LNCAP (cell line): ENCODE results near the gene ABCC4.

Experiments
- CTCF ChIP-seq: fragments of 450-650 bp; IDR thresholded peaks from 2 replicates; pipeline ENCODE4 v1.5.1; 2017; ENCODE audit warnings: mild to moderate bottlenecking

ABCC4 gene, protein sequence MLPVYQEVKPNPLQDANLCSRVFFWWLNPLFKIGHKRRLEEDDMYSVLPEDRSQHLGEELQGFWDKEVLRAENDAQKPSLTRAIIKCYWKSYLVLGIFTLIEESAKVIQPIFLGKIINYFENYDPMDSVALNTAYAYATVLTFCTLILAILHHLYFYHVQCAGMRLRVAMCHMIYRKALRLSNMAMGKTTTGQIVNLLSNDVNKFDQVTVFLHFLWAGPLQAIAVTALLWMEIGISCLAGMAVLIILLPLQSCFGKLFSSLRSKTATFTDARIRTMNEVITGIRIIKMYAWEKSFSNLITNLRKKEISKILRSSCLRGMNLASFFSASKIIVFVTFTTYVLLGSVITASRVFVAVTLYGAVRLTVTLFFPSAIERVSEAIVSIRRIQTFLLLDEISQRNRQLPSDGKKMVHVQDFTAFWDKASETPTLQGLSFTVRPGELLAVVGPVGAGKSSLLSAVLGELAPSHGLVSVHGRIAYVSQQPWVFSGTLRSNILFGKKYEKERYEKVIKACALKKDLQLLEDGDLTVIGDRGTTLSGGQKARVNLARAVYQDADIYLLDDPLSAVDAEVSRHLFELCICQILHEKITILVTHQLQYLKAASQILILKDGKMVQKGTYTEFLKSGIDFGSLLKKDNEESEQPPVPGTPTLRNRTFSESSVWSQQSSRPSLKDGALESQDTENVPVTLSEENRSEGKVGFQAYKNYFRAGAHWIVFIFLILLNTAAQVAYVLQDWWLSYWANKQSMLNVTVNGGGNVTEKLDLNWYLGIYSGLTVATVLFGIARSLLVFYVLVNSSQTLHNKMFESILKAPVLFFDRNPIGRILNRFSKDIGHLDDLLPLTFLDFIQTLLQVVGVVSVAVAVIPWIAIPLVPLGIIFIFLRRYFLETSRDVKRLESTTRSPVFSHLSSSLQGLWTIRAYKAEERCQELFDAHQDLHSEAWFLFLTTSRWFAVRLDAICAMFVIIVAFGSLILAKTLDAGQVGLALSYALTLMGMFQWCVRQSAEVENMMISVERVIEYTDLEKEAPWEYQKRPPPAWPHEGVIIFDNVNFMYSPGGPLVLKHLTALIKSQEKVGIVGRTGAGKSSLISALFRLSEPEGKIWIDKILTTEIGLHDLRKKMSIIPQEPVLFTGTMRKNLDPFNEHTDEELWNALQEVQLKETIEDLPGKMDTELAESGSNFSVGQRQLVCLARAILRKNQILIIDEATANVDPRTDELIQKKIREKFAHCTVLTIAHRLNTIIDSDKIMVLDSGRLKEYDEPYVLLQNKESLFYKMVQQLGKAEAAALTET (N-terminal part only)

DNA sequence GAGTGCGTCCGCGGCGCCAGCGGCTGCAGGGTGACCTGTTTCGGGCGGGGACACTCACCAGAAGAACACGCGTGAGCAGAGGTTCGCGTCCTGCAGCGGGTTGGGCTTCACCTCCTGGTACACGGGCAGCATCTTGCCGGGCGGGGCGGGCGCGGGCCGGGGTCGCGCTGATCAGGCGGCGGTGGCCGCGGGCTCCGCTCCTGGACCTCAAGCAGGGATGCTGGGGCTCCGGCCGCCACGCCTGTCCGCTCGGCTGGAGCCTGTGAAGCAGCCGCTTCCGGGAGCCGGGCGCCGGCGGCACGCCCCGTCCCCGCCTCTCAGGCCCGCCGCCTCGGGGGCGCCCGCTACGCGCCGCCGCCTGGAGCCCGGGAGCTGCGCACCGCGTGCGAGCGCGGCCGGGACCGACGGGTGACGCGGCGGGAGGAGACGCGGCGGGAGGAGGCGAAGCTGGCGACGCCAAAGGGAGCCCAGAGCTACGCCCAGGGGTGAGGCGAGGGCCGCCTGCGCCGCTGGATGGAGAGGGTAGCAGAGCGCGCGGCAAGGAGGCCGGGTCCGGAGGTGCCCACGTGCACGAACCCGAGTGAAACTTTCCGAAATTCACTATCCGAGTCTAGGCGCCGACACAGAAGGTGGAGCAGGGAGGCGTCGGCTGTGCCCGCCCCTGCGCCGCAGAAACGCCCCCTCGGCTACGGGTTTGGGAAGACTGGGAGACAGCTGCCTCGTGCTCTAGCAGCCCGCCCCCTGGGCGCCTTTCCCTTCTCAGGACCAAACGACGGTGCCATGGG is at the start of gene ABCC4:
Gene ABCC4 (minus strand): TSS at position 269 of the 785 bp plus-strand sequence. CDS start 137 bp downstream, at position 132.
- TF ChIP-seq CTCF: no peak

DNA sequence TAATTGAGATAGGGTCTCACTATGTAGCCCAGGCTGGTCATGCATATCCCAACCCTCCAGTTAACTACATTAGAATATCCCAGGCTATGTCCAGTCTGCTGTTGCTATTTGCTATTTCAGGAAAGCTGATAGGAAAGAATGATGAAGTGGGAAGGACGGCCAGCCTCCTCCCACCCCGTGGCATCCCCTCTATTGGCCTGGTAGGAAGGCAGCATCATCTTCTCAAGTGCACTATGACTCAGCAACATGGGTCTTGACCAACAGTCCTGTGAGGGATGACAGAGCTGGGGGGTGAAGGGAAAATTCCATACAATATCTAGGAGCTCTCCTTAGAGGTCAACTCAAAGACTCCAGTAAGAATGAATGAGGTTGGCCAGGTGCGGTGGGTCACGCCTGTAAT is 48.0 kb upstream of the ABCC4 start:
- TF ChIP-seq CTCF: no peak

DNA sequence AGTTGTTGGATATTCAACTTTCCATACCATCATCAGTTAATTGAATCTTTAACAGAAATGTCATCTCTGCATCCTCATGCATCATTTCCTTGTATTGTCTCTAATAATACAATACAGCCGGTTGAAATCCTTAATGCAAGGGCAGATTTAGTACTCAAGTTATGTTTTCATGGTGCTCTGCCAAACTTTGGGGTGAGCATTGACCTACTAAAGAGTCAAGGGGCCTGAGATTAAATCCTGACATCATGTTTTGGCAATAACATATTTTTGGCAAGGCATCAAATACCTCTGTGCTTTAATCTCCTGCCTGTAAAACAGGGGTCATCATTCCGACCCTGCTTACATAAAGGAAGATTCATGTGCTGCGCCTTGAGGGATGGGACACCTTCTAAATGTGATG is 42.7 kb upstream of the ABCC4 start:
- no peak for TF ChIP-seq CTCF

DNA sequence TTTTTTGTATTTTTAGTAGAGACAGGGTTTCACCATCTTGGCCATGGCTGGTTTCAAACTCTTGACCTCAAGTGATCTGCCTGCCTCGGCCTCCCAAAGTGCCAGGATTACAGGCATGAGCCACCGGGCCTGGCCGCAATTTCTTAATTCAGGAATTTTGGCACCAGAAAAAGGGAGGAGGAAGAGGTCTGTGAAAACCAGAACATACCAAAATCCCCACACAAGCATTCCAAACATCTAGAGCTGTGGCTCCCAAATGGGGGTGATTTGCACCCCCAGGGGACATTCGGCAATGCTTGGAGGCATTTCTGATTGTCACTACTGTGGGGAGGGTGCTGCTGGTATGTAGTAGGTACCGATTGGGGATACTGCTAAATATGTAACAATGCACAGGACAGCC is 40.2 kb upstream of the ABCC4 start:
- TF ChIP-seq CTCF: no peak

DNA sequence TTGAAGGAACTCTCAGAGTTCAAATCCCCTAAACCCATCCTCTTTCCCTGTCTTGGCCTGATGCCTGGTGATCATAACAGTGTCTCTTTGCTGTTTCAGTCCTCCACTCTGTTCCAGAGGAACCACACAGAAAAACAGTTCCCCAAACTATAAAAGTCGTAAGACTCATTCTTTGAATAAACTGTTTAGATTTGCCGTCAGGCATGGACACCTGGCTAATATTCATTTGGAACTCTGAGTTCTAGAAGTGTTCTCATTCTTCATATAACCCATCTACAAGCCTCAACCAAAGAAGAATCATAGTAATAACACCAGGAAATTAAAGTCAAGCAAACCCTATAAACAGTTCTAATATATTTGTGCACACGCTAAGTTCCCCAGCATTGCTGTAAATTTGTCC is 37.7 kb upstream of the ABCC4 start:
- TF ChIP-seq CTCF: no peak

- no peak for TF ChIP-seq CTCF
Measured at GRCh38 chr13:95337597-95337996, 36.3 kb upstream of the ABCC4 start.
